ENCODE results near the gene CAP2.

CAP2 gene

DNA sequence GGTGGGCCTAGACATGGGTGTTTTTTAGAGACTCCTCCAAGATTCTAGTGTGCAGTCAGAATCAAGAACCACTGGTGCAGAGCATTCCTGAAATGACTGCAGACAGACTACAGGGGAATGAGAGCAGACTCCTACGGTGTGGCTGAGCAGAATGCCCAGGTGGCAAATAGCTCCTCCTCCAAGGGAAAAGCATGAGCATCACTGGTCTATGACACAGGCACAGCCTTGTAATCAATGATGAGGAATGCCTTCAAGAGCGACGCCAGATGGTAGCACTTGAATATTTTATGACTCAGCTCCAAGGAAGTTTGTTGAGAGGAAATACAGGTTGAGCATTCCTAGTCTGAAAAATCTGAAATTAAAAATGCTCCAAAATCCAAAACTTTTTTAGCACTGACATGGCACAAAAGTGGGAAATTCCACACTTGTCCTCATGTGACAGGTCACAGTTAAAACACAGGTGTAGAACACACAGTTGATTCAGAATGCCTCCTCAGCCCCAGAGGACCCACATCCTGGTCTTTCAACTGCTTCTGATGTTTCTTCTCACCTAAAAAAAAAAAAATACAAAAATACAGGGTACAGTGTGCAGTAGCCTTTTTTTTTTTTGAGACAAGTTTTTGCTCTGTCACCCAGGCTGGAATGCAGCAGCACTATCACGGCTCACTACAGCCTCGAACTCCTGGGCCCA lies 196.2 kb downstream of the CAP2 start:
- peaks cover 0 to 7% (median 0%) of the 10 kb centered on the region in 11 experiments; a peak in 3 of 22 replicates for H3K9me3 ChIP-seq (replicated peaks in 1 of 11)
- no peak for TF ChIP-seq Cebpa-rat (IDR thresholded peaks at IDR 0.05)
- peaks cover 7 to 51% (median 25%) of the 10 kb centered on the region in 10 experiments; a peak in 19 of 20 replicates for H3K4me1 ChIP-seq
- no peaks in the 10 kb centered on the region for H4K20me1 ChIP-seq
- H3K9ac ChIP-seq, result no peak overlapping the region
- H3K4me3 ChIP-seq, result no peak overlapping the region
- no peaks in the 10 kb centered on the region for H3K36me3 ChIP-seq
- H3K27ac ChIP-seq, result peak overlapping the region in 1 of 11 experiments; percentile 73; a peak in 2 of 22 replicates
- H3K4me2 ChIP-seq, result peak overlapping the region in 2 of 11 experiments; percentile 2 to 36; a peak in 3 of 22 replicates
- no peaks in the 10 kb centered on the region for H3K27me3 ChIP-seq

DNA sequence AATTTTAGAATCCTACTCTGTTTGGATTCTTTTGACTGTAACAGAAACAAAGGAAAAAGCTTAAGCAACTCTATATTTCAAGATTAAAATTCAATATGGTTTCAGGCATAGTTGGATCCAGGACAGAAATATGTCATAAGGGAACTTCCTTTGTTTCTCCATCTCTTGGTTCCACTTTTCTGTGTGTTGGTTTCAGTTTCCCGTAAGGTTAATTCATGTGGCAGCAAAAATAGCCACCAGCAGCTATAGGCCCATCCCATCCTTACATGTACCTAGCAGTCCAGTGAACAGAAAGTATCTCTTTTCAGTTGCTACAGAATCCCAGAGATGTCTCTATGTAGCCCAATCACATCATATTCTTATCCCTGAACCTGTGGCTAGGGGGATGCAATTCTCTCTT lies 197.9 kb downstream of the CAP2 start:
- Histone ChIP-seq H3K4me3 (no peak overlapping the region), H3K27ac (peak overlapping the region in 8 of 11 experiments; percentile 3 to 73 (median 43); a peak in 11 of 22 replicates), H3K9me3 (replicated peaks in 1 of 11) (peaks cover 0 to 7% (median 0%) of the 10 kb centered on the region in 11 experiments; a peak in 3 of 22 replicates), H3K9ac (no peak overlapping the region), H3K4me1 (peaks cover 2 to 36% (median 13%) of the 10 kb centered on the region in 10 experiments; a peak in 19 of 20 replicates), H3K4me2 (peak overlapping the region in 6 of 11 experiments; percentile 20 to 61 (median 48); a peak in 10 of 22 replicates), H3K27me3 (no peaks in the 10 kb centered on the region), H4K20me1 (no peaks in the 10 kb centered on the region), H3K36me3 (no peaks in the 10 kb centered on the region)
- no peak for TF ChIP-seq Cebpa-rat (IDR thresholded peaks at IDR 0.05)

DNA sequence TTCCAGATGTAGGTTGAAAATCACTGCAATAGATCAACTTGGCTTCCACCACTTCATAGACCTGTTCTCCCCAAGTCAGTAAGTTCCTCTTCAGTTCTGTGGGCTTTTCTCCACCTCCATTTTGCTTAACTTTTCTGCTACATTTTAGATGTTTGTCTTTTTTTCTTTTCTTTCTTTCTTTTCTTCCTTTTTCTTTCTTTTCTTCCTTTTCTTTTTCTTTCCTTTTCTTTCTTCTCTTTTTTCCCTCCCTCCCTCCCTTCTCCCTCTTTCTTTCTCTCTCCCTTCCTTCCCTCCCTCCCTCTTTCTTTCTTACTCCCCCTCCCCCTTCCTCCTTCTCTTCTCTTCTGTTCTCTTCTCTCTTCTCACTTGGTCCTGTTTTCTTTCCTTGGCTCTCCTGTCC lies 199.9 kb downstream of the CAP2 start:
- Histone ChIP-seq H3K4me3 (no peak overlapping the region), H4K20me1 (no peaks in the 10 kb centered on the region), H3K4me2 (no peak overlapping the region), H3K36me3 (no peaks in the 10 kb centered on the region), H3K27ac (0 out of 22 replicates have a peak overlapping the region, but pooled peaks of 1 of the 11 experiments have one; percentile 64), H3K9ac (no peak overlapping the region), H3K9me3 (replicated peaks in 1 of 11) (peaks cover 0 to 12% (median under 1%) of the 10 kb centered on the region in 11 experiments; a peak in 8 of 22 replicates), H3K4me1 (peaks cover 0 to 31% (median 9%) of the 10 kb centered on the region in 10 experiments; a peak in 11 of 20 replicates), H3K27me3 (no peaks in the 10 kb centered on the region)
- TF ChIP-seq Cebpa-rat (IDR thresholded peaks at IDR 0.05), result no peak

DNA sequence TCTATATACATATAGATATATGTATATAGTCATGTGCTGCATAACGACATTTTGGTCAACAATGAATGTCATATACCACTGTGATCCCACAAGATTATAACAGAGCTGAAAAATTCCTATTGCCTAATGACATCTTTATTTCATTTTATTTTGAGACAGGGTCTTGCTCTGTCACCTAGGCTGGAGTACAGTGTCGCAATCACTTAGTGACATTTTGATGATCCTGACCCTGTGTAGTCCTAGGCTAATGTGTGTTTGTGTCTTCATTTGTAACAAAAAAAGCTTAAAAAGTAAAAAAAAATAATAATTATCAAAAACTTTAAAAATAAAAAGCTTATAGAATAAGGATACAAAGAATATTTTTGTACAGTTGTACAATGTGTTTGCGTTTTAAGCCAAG lies 202.7 kb downstream of the CAP2 start:
- Histone ChIP-seq H4K20me1 (no peaks in the 10 kb centered on the region; a peak in 1 of 22 replicates), H3K4me1 (peaks cover 8 to 32% (median 13%) of the 10 kb centered on the region in 10 experiments; a peak in 19 of 20 replicates), H3K9me3 (replicated peaks in 1 of 11) (peaks cover 0 to 23% (median 6%) of the 10 kb centered on the region in 11 experiments; a peak in 10 of 22 replicates), H3K4me3 (no peak overlapping the region), H3K9ac (no peak overlapping the region), H3K4me2 (no peak overlapping the region), H3K36me3 (no peaks in the 10 kb centered on the region), H3K27me3 (no peaks in the 10 kb centered on the region), H3K27ac (no peak overlapping the region)
- TF ChIP-seq Cebpa-rat (IDR thresholded peaks at IDR 0.05), result peak in 2 of 11 experiments; percentile 55 to 62; a peak in 6 of 22 replicates

DNA sequence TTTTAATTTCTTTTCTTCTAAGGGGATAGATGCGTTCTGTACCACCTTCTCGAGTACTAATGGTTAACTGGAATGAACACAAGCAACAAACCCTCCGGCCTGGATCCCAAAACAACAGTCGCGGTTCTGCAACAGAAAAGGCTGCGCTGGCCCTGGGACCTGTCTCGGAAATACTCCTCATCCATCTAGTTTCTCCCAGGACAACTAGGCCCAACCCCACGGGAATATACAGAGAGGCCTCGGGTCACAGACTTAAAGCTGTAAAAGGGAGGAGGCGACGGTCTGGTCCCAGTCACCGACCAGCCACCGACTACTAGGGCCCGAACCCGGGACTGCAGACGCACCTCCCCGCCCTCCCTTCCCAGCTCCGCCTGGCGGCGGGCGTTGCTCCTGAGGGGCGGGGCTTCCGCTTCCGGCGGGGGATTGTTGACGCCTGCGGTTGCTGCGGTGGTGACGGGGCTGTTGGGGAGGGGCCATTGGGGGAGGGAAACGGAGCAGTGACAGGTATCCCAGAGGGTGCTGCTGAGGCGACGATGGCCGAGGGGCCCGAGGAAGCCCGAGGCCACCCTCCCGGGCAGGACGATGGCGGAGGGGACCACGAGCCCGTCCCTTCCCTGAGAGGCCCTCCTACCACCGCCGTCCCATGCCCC lies 206.6 kb downstream of the CAP2 start, which contains the start of gene FAM8A1:
Gene FAM8A1, plus strand, starts transcription at position 426 of the 650 bp plus-strand sequence. Its CDS starts 108 bp downstream, at position 534.
- Histone ChIP-seq H3K27me3 (no peaks in the 10 kb centered on the region), H3K9ac (peak within 1 kb of the TSS; percentile 87 to 96 (median 95)), H3K4me2 (peak within 1 kb of the TSS; percentile 76 to 95 (median 90)), H3K4me3 (peak within 1 kb of the TSS; percentile 77 to 96 (median 86)), H3K27ac (peak within 1 kb of the TSS; percentile 89 to 98 (median 95)), H4K20me1 (peaks cover 0 to 27% (median 6%) of the 10 kb centered on the region in 11 experiments; a peak in 7 of 22 replicates), H3K4me1 (peaks cover 26 to 41% (median 35%) of the 10 kb centered on the region in 10 experiments), H3K9me3 (replicated peaks in 1 of 11) (peaks cover 0 to 22% (median 6%) of the 10 kb centered on the region in 11 experiments; a peak in 10 of 22 replicates), H3K36me3 (peaks cover 0 to 26% (median 20%) of the 10 kb centered on the region in 11 experiments; a peak in 20 of 22 replicates)
- TF ChIP-seq Cebpa-rat (IDR thresholded peaks at IDR 0.05), result no peak

DNA sequence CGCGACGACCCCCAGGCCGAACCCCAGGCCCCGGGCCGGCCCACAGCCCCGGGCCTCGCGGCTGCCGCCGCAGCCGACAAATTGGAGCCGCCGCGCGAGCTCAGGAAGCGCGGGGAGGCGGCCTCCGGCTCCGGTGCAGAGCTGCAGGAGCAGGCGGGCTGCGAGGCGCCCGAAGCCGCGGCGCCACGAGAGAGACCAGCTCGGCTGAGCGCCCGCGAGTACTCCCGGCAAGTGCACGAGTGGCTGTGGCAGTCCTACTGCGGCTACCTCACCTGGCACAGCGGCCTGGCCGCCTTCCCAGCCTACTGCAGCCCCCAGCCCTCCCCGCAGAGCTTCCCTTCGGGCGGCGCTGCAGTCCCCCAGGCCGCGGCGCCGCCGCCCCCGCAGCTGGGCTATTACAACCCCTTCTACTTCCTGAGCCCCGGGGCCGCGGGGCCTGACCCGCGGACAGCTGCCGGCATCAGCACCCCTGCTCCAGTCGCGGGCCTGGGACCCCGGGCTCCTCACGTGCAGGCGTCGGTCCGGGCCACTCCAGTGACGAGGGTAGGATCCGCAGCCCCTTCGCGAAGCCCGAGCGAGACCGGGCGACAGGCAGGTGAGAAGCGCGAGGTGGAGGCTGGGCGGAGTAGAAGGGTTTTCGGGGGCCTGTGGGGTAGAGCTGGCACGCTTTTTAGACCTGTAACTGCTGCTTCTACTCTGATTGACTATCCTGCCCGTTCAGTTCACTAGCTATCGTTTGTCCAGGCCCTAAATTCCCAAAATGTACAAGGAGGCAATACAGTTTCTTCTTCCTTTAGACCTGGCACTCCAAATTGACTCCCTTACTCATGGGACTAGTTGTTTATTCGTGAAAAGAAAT lies 207.4 kb downstream of the CAP2 start:
- TF ChIP-seq Cebpa-rat (IDR thresholded peaks at IDR 0.05), result no peak
- H3K27me3 ChIP-seq, result no peaks in the 10 kb centered on the region
- H3K36me3 ChIP-seq, result peaks cover 0 to 33% (median 25%) of the 10 kb centered on the region in 11 experiments; a peak in 20 of 22 replicates
- peak overlapping the region; percentile 87 to 96 (median 95) for H3K9ac ChIP-seq
- peaks cover 0 to 27% (median 6%) of the 10 kb centered on the region in 11 experiments; a peak in 7 of 22 replicates for H4K20me1 ChIP-seq
- peak overlapping the region; percentile 77 to 96 (median 86) for H3K4me3 ChIP-seq
- peak overlapping the region; percentile 76 to 95 (median 90) for H3K4me2 ChIP-seq
- H3K4me1 ChIP-seq, result peaks cover 26 to 41% (median 35%) of the 10 kb centered on the region in 10 experiments
- H3K9me3 ChIP-seq (replicated peaks in 1 of 11), result peaks cover 0 to 22% (median 6%) of the 10 kb centered on the region in 11 experiments; a peak in 10 of 22 replicates
- peak overlapping the region; percentile 89 to 98 (median 95) for H3K27ac ChIP-seq

DNA sequence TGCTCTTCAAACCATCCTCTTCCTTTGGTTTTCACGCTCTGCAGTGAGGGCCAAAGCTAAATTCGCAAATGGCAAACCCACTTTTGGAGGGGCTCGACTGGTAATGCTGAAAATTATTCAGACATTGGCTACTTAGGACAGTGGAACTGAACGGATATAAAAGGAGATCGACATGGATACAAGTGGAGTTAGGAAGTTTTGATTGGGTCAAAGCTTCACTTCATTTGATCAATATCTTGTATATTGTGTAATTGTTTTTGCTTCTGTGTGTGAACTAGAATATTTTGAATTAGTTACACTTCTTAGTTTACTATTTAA lies 207.9 kb downstream of the CAP2 start:
- H3K4me2 ChIP-seq, result peak overlapping the region; percentile 76 to 95 (median 90)
- peaks cover 0 to 22% (median 6%) of the 10 kb centered on the region in 11 experiments; a peak in 10 of 22 replicates for H3K9me3 ChIP-seq (replicated peaks in 1 of 11)
- H4K20me1 ChIP-seq, result peaks cover 0 to 27% (median 6%) of the 10 kb centered on the region in 11 experiments; a peak in 7 of 22 replicates
- H3K27ac ChIP-seq, result peak overlapping the region; percentile 89 to 98 (median 95)
- H3K4me1 ChIP-seq, result peaks cover 26 to 41% (median 35%) of the 10 kb centered on the region in 10 experiments
- no peak for TF ChIP-seq Cebpa-rat (IDR thresholded peaks at IDR 0.05)
- peak overlapping the region; percentile 77 to 96 (median 86) for H3K4me3 ChIP-seq
- no peaks in the 10 kb centered on the region for H3K27me3 ChIP-seq
- H3K36me3 ChIP-seq, result peaks cover 2 to 38% (median 31%) of the 10 kb centered on the region in 11 experiments
- peak overlapping the region; percentile 87 to 96 (median 95) for H3K9ac ChIP-seq

DNA sequence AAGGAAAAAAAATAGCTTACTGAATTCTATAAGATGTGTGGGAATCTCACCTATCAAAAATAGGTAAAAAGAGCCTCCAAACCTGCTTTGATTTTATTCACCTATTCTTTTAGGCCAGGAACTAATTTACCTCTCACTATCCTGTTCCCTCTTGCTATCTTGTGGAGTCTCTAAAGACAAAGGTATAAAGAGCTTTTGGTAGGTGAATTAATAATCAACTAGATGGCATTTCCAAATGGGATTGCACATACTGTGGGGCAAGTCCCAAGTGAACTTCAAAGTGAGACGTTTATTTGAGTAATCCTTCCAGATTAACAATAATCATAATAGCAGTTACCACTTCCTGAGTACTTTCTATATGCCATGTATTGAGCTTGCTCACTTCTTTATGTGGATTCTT lies 209.5 kb downstream of the CAP2 start:
- Histone ChIP-seq H3K4me1 (peaks cover 26 to 41% (median 35%) of the 10 kb centered on the region in 10 experiments), H3K4me2 (peak overlapping the region; percentile 76 to 95 (median 90); a peak in 21 of 22 replicates), H3K9ac (no peak overlapping the region; a peak in 1 of 22 replicates), H3K9me3 (replicated peaks in 1 of 11) (peaks cover 0 to 20% (median 1%) of the 10 kb centered on the region in 11 experiments; a peak in 8 of 22 replicates), H3K4me3 (peak overlapping the region in 2 of 10 experiments; percentile 77 to 78; a peak in 2 of 20 replicates), H3K27ac (no peak overlapping the region), H3K36me3 (peaks cover 8 to 50% (median 43%) of the 10 kb centered on the region in 11 experiments), H3K27me3 (no peaks in the 10 kb centered on the region), H4K20me1 (peaks cover 0 to 27% (median 6%) of the 10 kb centered on the region in 11 experiments; a peak in 7 of 22 replicates)
- TF ChIP-seq Cebpa-rat (IDR thresholded peaks at IDR 0.05), result no peak
